ENCODE measurements around the gene ANKRD23.

Gene ANKRD23

GRCh38 chr2:96801005-96801785 is 42.6 kb downstream of the ANKRD23 start:
- H3K27ac ChIP-seq = no peak overlapping the region
- peak; percentile 74 for TF ChIP-seq CTCF (conservative IDR thresholded peaks at IDR 0.05; ENCODE audit: low read depth, low read length)
- no peaks in the 10 kb centered on the region for H4K20me1 ChIP-seq (ENCODE audit: insufficient read depth)
- no peak overlapping the region for H3K9ac ChIP-seq
- H3K4me2 ChIP-seq = no peak overlapping the region
- H3K79me2 ChIP-seq (ENCODE audit: insufficient read depth, low read depth) = no peaks in the 10 kb centered on the region
- H3K36me3 ChIP-seq (ENCODE audit: insufficient read depth) = no peaks in the 10 kb centered on the region
- no peaks in the 10 kb centered on the region for H3K27me3 ChIP-seq (ENCODE audit: insufficient read depth, low read depth)
- H3K4me3 ChIP-seq (IDR thresholded peaks at IDR 0.05; ENCODE audit: insufficient read depth, low read depth, low read length) = no peak overlapping the region
- H3K4me1 ChIP-seq (ENCODE audit: low read depth, poor library complexity, severe bottlenecking) = no peaks in the 10 kb centered on the region
- H2AFZ ChIP-seq (ENCODE audit: low read depth) = no peak overlapping the region

DNA sequence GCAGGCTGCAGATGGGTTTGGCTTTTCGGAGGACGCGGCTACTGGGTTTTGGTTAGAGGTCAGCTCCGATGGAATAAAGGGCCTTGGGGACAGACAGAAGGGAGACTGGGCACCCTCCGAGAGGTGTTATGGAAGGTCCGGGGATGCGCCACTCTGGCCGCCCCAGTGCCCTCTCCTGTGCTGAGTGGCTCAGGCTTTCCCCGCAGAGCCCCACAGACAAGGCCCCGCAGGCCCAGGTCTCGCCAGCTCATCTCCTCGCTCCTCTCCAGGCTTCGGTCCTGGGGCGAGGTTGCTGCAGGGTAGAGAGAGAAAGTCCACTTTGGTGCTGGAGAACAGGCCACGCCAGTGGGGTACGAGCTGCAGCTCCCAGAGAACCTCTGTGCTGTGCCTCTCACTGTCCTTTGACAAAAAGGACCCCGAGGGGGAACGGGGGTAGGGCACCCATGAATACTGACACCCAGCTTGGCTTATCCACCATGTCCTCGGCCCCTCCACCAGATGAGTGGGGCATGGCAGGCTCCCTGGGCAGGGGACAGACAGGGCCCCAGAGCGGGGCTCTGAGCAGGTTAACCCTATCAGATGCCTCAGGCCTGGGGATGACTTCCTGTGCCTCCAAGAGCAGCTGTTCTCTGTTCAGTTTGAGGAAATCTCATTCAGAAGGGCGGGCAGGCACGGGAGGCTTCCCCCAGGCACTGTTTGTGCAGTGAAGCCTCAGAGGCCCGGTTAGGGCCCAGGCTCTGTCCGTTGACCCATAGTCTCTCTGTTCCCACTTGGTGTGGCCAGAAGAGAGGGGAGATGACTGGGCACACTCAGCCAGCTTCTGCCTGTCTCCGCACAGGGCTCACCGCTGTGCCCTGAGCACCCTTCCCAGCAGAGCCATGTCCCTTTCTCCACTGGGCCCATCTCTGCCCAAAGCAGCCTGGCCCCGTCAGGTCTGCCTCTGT is 43.5 kb downstream of the ANKRD23 start:
- no peaks in the 10 kb centered on the region for H3K27me3 ChIP-seq (ENCODE audit: insufficient read depth, low read depth)
- H2AFZ ChIP-seq (ENCODE audit: low read depth) = no peak overlapping the region
- TF ChIP-seq CTCF (conservative IDR thresholded peaks at IDR 0.05; ENCODE audit: low read depth, low read length) = no peak
- H3K4me1 ChIP-seq (ENCODE audit: low read depth, poor library complexity, severe bottlenecking) = no peaks in the 10 kb centered on the region
- H3K9ac ChIP-seq = no peak overlapping the region
- H3K4me3 ChIP-seq (IDR thresholded peaks at IDR 0.05; ENCODE audit: insufficient read depth, low read depth, low read length) = no peak overlapping the region
- H4K20me1 ChIP-seq (ENCODE audit: insufficient read depth) = no peaks in the 10 kb centered on the region
- H3K27ac ChIP-seq = no peak overlapping the region
- no peak overlapping the region for H3K4me2 ChIP-seq
- no peaks in the 10 kb centered on the region for H3K79me2 ChIP-seq (ENCODE audit: insufficient read depth, low read depth)
- H3K36me3 ChIP-seq (ENCODE audit: insufficient read depth) = no peaks in the 10 kb centered on the region

- no peaks in the 10 kb centered on the region for H3K79me2 ChIP-seq (ENCODE audit: insufficient read depth, low read depth)
- no peak overlapping the region for H3K9ac ChIP-seq
- H4K20me1 ChIP-seq (ENCODE audit: insufficient read depth) = no peaks in the 10 kb centered on the region
- H3K27me3 ChIP-seq (ENCODE audit: insufficient read depth, low read depth) = no peaks in the 10 kb centered on the region
- no peak for TF ChIP-seq CTCF (conservative IDR thresholded peaks at IDR 0.05; ENCODE audit: low read depth, low read length)
- no peak overlapping the region for H3K27ac ChIP-seq
- no peaks in the 10 kb centered on the region for H3K4me1 ChIP-seq (ENCODE audit: low read depth, poor library complexity, severe bottlenecking)
- no peak overlapping the region for H3K4me3 ChIP-seq (IDR thresholded peaks at IDR 0.05; ENCODE audit: insufficient read depth, low read depth, low read length)
- H3K36me3 ChIP-seq (ENCODE audit: insufficient read depth) = no peaks in the 10 kb centered on the region
- no peak overlapping the region for H3K4me2 ChIP-seq
- no peak overlapping the region for H2AFZ ChIP-seq (ENCODE audit: low read depth)
Measured at GRCh38 chr2:96799623-96799935, 44.2 kb downstream of the ANKRD23 start.

DNA sequence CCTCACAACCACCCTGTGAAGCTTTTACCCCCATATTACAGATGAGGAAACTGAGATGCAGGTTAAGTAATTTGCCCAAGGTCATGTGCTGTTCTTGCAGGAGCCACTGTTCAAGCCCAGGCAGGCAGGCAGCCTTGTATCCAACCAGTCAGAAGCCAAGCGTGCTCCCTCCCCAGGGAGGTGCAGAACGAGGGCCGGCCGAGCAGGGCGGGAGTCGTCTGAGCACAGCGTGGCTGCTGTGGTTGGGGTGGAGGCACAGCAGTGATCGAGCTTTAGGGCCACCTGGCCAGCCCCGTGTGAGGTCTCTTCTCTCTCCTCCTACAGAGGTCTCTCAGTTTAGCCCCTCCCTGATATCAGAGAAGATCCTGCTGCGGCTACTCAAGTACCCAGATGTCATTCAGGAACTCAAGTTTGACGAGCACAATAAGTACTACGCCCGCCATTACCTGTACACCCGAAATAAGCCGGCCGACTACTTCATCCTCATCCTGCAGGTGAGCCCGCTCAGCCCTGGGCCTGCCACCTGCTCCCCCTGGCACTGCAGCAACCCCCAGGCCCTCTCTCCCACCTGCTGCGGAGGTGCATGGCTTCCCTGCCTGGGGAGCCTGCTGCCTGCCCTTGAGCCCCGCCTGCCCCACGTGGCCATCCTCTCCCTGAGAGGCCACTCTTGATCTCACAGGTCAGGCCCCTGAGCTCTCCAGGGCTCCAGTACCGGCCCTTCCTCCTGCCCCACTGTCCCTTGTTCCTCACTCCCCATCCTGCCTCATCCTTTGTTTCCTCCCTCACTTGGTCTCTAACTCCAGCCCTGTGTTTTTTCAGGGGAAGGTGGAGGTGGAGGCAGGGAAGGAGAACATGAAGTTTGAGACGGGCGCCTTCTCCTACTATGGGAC is 44.8 kb downstream of the ANKRD23 start:
- Histone ChIP-seq H3K4me1 (ENCODE audit: low read depth, poor library complexity, severe bottlenecking) (no peaks in the 10 kb centered on the region), H3K27me3 (ENCODE audit: insufficient read depth, low read depth) (no peaks in the 10 kb centered on the region), H3K36me3 (ENCODE audit: insufficient read depth) (no peaks in the 10 kb centered on the region), H4K20me1 (ENCODE audit: insufficient read depth) (no peaks in the 10 kb centered on the region), H3K4me2 (no peak overlapping the region), H2AFZ (ENCODE audit: low read depth) (no peak overlapping the region), H3K4me3 (IDR thresholded peaks at IDR 0.05; ENCODE audit: insufficient read depth, low read depth, low read length) (no peak overlapping the region), H3K79me2 (ENCODE audit: insufficient read depth, low read depth) (no peaks in the 10 kb centered on the region), H3K27ac (no peak overlapping the region), H3K9ac (no peak overlapping the region)
- no peak for TF ChIP-seq CTCF (conservative IDR thresholded peaks at IDR 0.05; ENCODE audit: low read depth, low read length)

Measured in KMS-11 (cell line).